ENCODE results near the gene RALGAPB.

GRCh38 chr20:38600057-38600456 lies 127.4 kb downstream of the RALGAPB start:
- TF ChIP-seq POLR2A (IDR thresholded peaks at IDR 0.05; ENCODE audit: low read length) (no peak), GATA1 (IDR thresholded peaks at IDR 0.05; ENCODE audit: low read depth, low read length) (no peak)

All from erythroblast (primary cell).